Psoas muscle (tissue), 8 donors: ENCODE results near the gene LCORL. TPM values are rescaled to one million over a fixed set of nuclear protein-coding genes. Genes with fewer than 3 reads are reported as not detected.

Experiments used
- ATAC-seq, 4 donors: fragments of 200-7000 bp; cut with Tn5 transposase; one replicate each; pipeline ENCODE4 v1.9.1; 2020; ENCODE audit warnings: moderate library complexity in 3 of 4, mild to moderate bottlenecking in 2 of 4
- DNase-seq, 2 donors: peaks; one replicate each; pipeline ENCODE4 v3.0.0-alpha.2; 2020
- H3K27ac ChIP-seq: fragments of 200-600 bp; one replicate; pipeline ENCODE4 v1.8.0; 2022
- H3K27me3 ChIP-seq, 3 donors: fragments of 200-600 bp in 1 of 3; one replicate each; pipeline versions ENCODE4 v1.6.1 to v1.8.0; 2013 to 2022; ENCODE audit warnings: low read length in 2 of 3, mild to moderate bottlenecking in 2 of 3, moderate library complexity in 1 of 3; ENCODE audit not compliant: insufficient read depth in 3 of 3
- H3K36me3 ChIP-seq, 2 donors: fragments of 200-600 bp in 1 of 2; one replicate each; pipeline versions ENCODE4 v1.6.1 to v1.8.0; 2013 to 2022; ENCODE audit warnings: low read depth in 1 of 2, mild to moderate bottlenecking in 1 of 2, moderate library complexity in 1 of 2; ENCODE audit not compliant: insufficient read depth in 1 of 2
- H3K4me1 ChIP-seq: fragments of 200-600 bp; one replicate; pipeline ENCODE4 v1.8.0; 2022
- H3K4me3 ChIP-seq: fragments of 200-600 bp; one replicate; pipeline ENCODE4 v1.8.0; 2022; ENCODE audit warnings: mild to moderate bottlenecking
- H3K9me3 ChIP-seq: fragments of 200-600 bp; one replicate; pipeline ENCODE4 v1.8.0; 2022
- CTCF ChIP-seq: fragments of 200-600 bp; IDR thresholded peaks from one replicate; pipeline ENCODE4 v1.8.0; 2022; ENCODE audit warnings: antibody characterized with exemption
- WGBS, 3 donors: extraction: QIAGEN DNeasy Blood & Tissue Kit; methylation state at CpG; one replicate each; pipeline versions ENCODE4 v1.1.6 to v1.1.7; 2013; 5-methylcytosine and 5-hydroxymethylcytosine counted together
- intact Hi-C, 2 donors: fragments of 100-400 bp; cut with DNase I; formaldehyde crosslinking; loops; one replicate each; pipeline versions ENCODE4 v1.11.0 to v1.14.2; 2022
- polyA plus RNA-seq, 3 donors: library from polyadenylated mRNA; stranded (reverse); fragments of 200-250 nt; gene quantifications; one replicate each; pipeline ENCODE4 v1.2.3, GENCODE V29; 2013
- total RNA-seq, 4 donors: library from RNA; stranded (reverse); fragmentation: NEBNext Ultra II Directional in 2 of 4; extraction: Animal tissue kit (Norgen Biotek cat#: 25700) in 2 of 4; gene quantifications; one replicate each; pipeline versions ENCODE4 v1.2.1 to v1.2.4, GENCODE V29; 2021 to 2023
- donor health status: healthy with polysubstance abuse.
- donor health status: DM: no; HTN: no; CAD: no; lungs with moderate emphysema.
- donor health status: Bipolar disorder and iron deficiency.
- donor health status: healthy.
- donor health status: DM: yes; HTN: yes; CAD: no.
- donor health status: DM: no; HTN: no; CAD: no.
- donor health status: DM: no; HTN: no; CAD: no.
- donor health status: DM: yes; HTN: yes; CAD: no.

LCORL gene
- total and polyA plus RNA-seq, 7 donors, result 2.1 to 7.5 (median 5.3) TPM

DNA sequence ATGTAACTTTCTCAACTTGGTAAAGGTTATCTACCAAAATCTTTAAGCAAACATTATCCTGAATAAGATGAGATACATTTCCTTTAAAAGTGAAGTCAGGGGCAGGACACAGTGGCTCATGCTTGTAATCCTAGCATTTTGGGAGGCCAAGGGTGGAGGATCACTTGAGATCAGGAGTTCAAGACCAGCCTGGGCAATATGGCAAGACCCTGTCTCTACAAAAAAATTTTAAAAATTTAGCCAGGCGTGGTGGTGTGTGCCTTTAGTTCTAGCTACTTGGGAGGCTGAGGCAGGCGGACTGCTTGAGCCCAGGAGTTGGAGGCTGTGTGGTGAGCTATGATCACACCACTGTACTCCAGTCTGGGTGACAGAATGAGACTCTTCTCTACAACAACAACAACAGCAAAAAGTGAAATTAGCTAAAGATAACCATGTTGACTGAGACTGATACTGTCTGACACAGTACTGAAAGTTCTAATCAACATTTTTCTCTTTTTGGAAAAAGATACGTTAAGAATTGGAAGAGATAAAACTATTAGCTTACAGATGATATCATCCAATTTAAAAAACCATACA, 215.9 kb downstream of the LCORL start:
- H3K27ac ChIP-seq, result no peak overlapping the region
- WGBS, 3 donors, result 84 to 89% (median 89%) methylated on average over 3 of the region's 3 CpGs
- no peak for TF ChIP-seq CTCF

DNA sequence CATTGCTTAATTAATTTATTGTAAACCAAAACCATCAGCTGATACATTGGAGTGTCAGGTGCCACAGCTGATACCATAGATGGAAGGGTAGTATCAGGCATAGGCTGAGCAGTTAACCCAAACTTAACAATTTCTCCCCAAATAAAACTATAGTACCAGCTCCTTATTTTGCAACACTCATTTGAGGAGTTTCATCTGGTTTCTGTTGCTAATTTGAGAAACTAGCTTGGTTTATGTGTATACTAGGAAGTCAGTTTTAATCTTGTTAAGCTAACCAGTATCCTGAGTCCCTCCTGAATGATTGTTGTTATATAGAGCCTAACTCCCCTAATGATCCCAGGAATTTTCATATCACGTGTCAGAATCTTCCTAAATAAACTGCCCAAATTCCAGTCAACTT, 223.7 kb downstream of the LCORL start:
- Histone ChIP-seq H3K4me3 (no peak overlapping the region), H3K27me3 (no peaks in the 10 kb centered on the region), H3K4me1 (no peaks in the 10 kb centered on the region), H3K27ac (no peak overlapping the region), H3K9me3 (no peaks in the 10 kb centered on the region), H3K36me3 (peaks cover 0 to 25% of the 10 kb centered on the region in 2 donors)
- DNase-seq (no peak), ATAC-seq (no peak)
- TF ChIP-seq CTCF, result no peak
- 97 to 98% (median 97%) methylated on average over 1 of the region's 1 CpG for WGBS, 3 donors
- intact Hi-C loops, result no loop called here

More for the DNA sequence above, 215.9 kb downstream of the LCORL start:
- Histone ChIP-seq H3K9me3 (no peaks in the 10 kb centered on the region), H3K4me1 (peaks cover 36% of the 10 kb centered on the region), H3K27me3 (no peaks in the 10 kb centered on the region), H3K36me3 (peaks cover 9 to 38% of the 10 kb centered on the region in 2 donors), H3K4me3 (no peak overlapping the region)
- intact Hi-C loops, result loop anchor here (5.0 to 10.0 kb wide), 3 partner anchors 168 to 258 kb away; partner anchors contain the start of gene LAP3 (in 1 of the 2)
- DNase-seq (no peak), ATAC-seq (no peak)

- TF ChIP-seq CTCF, result no peak
- no peak for DNase-seq
- no peaks in the 10 kb centered on the region for H3K9me3 ChIP-seq
- H3K27ac ChIP-seq, result no peak overlapping the region
- no peak for ATAC-seq
- intact Hi-C loops, result no loop called here
- no peaks in the 10 kb centered on the region for H3K27me3 ChIP-seq
- H3K4me1 ChIP-seq, result no peaks in the 10 kb centered on the region
- peaks cover 0 to 6% of the 10 kb centered on the region in 2 donors for H3K36me3 ChIP-seq
- no peak overlapping the region for H3K4me3 ChIP-seq
- WGBS, 3 donors, result 32 to 55% (median 47%) methylated on average over 1 of the region's 1 CpG
Measured at GRCh38 chr4:17794730-17795129, 226.8 kb downstream of the LCORL start.

Other genes starting within 250 kb of the LCORL start
- 1 to 10 TPM in 2 of 4 donors, under 1 TPM in 2; 0.28 to 2.6 (median 0.75) TPM for gene FAM184B, start 240.1 kb downstream of the LCORL start, total RNA-seq
- gene FAM184B, start 240.1 kb downstream of the LCORL start, polyA plus RNA-seq, result under 1 TPM; 0.03 to 0.51 (median 0.13) TPM
- gene DCAF16, start 211.0 kb downstream of the LCORL start, total RNA-seq, result 10 to 100 TPM; 10.4 to 14.8 (median 13.0) TPM
- 1 to 10 TPM; 3.7 to 6.1 (median 4.5) TPM for gene DCAF16, start 211.0 kb downstream of the LCORL start, polyA plus RNA-seq
- under 1 TPM; 0.30 to 0.44 (median 0.41) TPM for gene NCAPG, start 210.8 kb downstream of the LCORL start, total RNA-seq
- under 1 TPM; 0.13 to 0.30 (median 0.14) TPM for gene NCAPG, start 210.8 kb downstream of the LCORL start, polyA plus RNA-seq